Thyroid gland (tissue), 4 donors: ENCODE data around the gene SLC24A3. TPM values are rescaled to one million over a fixed set of nuclear protein-coding genes. Genes with fewer than 3 reads are reported as not detected.

ENCODE experiments used
- DNase-seq, 2 donors: peaks; one replicate each; pipeline ENCODE4 v3.0.0-alpha.2; 2019
- H3K27ac ChIP-seq, 3 donors: fragments of 200-600 bp; sonication (generic); 1 replicate in 2 of 3; 2 replicates in 1 of 3; pipeline ENCODE4 v1.5.1; 2016 to 2019; ENCODE audit warnings: mild to moderate bottlenecking in 1 of 3, moderate library complexity in 1 of 3
- H3K27me3 ChIP-seq: fragments of 200-600 bp; sonication (generic); one replicate; pipeline ENCODE4 v1.5.1; 2019
- H3K36me3 ChIP-seq, 2 donors: fragments of 200-600 bp; sonication (generic); one replicate each; pipeline ENCODE4 v1.5.1; 2016 to 2019
- H3K4me1 ChIP-seq, 2 donors: fragments of 200-600 bp; sonication (generic); one replicate each; pipeline ENCODE4 v1.5.1; 2017 to 2019
- H3K4me3 ChIP-seq, 3 donors: fragments of 200-600 bp; sonication (generic); replicated peaks in 1 of 3; 1 replicate in 2 of 3; 2 replicates in 1 of 3; pipeline ENCODE4 v1.5.1; 2016; ENCODE audit warnings: mild to moderate bottlenecking in 1 of 3
- H3K9me3 ChIP-seq: fragments of 200-600 bp; sonication (generic); one replicate; pipeline ENCODE4 v1.5.1; 2017
- CTCF ChIP-seq, 6 experiments: fragments of 200-600 bp in 3 of 6; fragments of 450-650 bp in 3 of 6; sonication (generic) in 3 of 6; IDR thresholded peaks; one replicate each; pipeline ENCODE4 v1.5.1; 2016 to 2019; ENCODE audit warnings: antibody characterized with exemption in 6 of 6, mild to moderate bottlenecking in 2 of 6, inconsistent platforms in 1 of 6, moderate library complexity in 1 of 6
- POLR2A ChIP-seq, 2 donors: fragments of 450-650 bp; IDR thresholded peaks; one replicate each; pipeline ENCODE4 v1.6.1; 2017; ENCODE audit warnings: antibody characterized with exemption in 2 of 2, mild to moderate bottlenecking in 2 of 2, moderate library complexity in 1 of 2
- WGBS, 2 donors: methylation state at CpG; one replicate each; pipeline ENCODE4 v1.1.5; 2017; 5-methylcytosine and 5-hydroxymethylcytosine counted together
- intact Hi-C: fragments of 100-400 bp; cut with DNase I; formaldehyde crosslinking; loops from one replicate; pipeline ENCODE4 v1.15.1; 2023
- total RNA-seq, 4 donors: library from RNA; depleted of rRNA; stranded (reverse); fragments of >200 nt; gene quantifications; one replicate each; pipeline ENCODE4 v1.2.3, GENCODE V29; 2016

The SLC24A3 gene
- total RNA-seq, 4 donors from 2014 or later = 4.0 to 8.1 (median 6.3) TPM

DNA sequence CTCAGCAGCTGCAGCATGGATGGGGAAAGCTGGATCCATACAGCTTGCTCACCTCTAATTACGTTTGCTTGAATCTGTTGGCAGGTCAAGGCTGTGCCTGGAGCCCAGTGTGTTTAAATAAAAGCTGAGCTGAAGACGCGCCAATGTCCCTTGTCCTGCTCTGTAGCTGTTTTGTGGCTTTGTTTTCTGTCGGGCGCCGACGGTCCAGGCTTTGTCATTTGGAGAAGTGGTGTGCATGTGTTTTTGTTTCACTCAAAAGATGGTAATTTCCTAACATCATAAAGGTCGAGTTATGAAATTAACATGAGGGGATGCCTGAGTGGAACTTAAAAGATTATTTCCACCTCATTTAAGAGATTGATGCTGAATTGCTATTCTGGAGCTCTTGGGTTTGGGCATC lies 107.6 kb downstream of the SLC24A3 start:
- Histone ChIP-seq H3K9me3 (no peaks in the 10 kb centered on the region), H3K27ac (no peak overlapping the region), H3K27me3 (no peaks in the 10 kb centered on the region), H3K36me3 (no peaks in the 10 kb centered on the region), H3K4me3 (no peak overlapping the region), H3K4me1 (no peaks in the 10 kb centered on the region)
- TF ChIP-seq POLR2A (IDR thresholded peaks at IDR 0.05) (no peak), CTCF (IDR thresholded peaks at IDR 0.05) (no peak)
- 86 to 88% methylated on average over 8 of the region's 8 CpGs for WGBS, 2 donors
- DNase-seq = no peak
- intact Hi-C loops = no loop called here

DNA sequence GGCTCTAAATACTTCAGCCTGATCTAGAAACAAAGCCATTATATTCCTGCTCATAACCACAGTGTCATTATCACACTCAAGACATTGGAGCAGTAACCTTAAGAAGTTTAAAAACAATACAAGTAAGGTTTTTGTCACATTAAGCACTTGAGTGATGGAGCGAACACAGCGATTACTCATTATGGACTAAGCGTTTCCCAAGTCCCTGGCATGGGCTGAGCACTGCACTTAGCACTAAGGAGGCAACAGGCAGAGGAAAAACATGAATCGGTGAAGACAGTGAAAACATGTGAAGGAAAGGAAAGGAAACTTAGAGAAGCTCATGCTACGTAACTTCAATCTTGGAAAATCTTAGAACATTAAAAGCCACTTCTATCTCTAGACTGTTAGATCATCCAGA lies 108.7 kb downstream of the SLC24A3 start:
- Histone ChIP-seq H3K9me3 (no peaks in the 10 kb centered on the region), H3K4me3 (no peak overlapping the region), H3K27me3 (no peaks in the 10 kb centered on the region), H3K4me1 (no peaks in the 10 kb centered on the region), H3K27ac (no peak overlapping the region), H3K36me3 (no peaks in the 10 kb centered on the region)
- 82 to 83% methylated on average over 5 of the region's 5 CpGs for WGBS, 2 donors
- intact Hi-C loops = no loop called here
- no peak for DNase-seq
- TF ChIP-seq CTCF (IDR thresholded peaks at IDR 0.05) (no peak), POLR2A (IDR thresholded peaks at IDR 0.05) (no peak)

GRCh38 chr20:19322061-19322985 lies 109.9 kb downstream of the SLC24A3 start:
- H3K27ac ChIP-seq = no peak overlapping the region
- no peak overlapping the region for H3K4me3 ChIP-seq
- WGBS, 2 donors = 93 to 96% methylated on average over 11 to 12 of the region's 12 CpGs
- H3K9me3 ChIP-seq = no peaks in the 10 kb centered on the region
- no peak for TF ChIP-seq POLR2A (IDR thresholded peaks at IDR 0.05)
- no peak for TF ChIP-seq CTCF (IDR thresholded peaks at IDR 0.05)
- DNase-seq = no peak
- no peaks in the 10 kb centered on the region for H3K27me3 ChIP-seq
- H3K36me3 ChIP-seq = no peaks in the 10 kb centered on the region
- intact Hi-C loops = no loop called here
- no peaks in the 10 kb centered on the region for H3K4me1 ChIP-seq

DNA sequence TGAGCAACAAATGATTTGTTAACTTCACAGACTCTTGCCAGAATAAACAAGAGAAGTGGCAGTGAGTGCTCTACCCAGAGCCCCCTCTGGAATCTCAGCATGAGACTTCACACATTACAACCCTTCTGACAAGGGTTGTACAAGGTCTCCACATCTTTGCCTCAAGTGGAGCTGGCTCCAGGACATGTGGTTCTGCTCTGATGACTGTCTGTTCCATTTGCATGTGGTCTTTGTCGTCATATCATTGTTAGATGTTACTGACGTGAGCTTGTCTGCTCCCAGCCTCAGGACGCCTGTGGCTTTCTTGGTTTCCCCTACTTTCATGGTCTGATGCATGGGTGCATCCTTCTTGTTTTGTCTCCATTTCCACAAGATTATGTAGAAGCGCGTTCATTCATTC lies 115.0 kb downstream of the SLC24A3 start:
- Histone ChIP-seq H3K4me1 (peaks cover 0 to 4% of the 10 kb centered on the region in 2 donors), H3K4me3 (no peak overlapping the region), H3K27me3 (no peaks in the 10 kb centered on the region), H3K27ac (no peak overlapping the region), H3K9me3 (no peaks in the 10 kb centered on the region), H3K36me3 (no peaks in the 10 kb centered on the region)
- intact Hi-C loops = no loop called here
- TF ChIP-seq CTCF (IDR thresholded peaks at IDR 0.05) = no peak
- TF ChIP-seq POLR2A (IDR thresholded peaks at IDR 0.05) = no peak
- 77 to 81% methylated on average over 5 of the region's 5 CpGs for WGBS, 2 donors
- no peak for DNase-seq

GRCh38 chr20:19328676-19329075 lies 116.2 kb downstream of the SLC24A3 start:
- no peak for TF ChIP-seq POLR2A (IDR thresholded peaks at IDR 0.05)
- TF ChIP-seq CTCF (IDR thresholded peaks at IDR 0.05) = no peak
- H3K4me3 ChIP-seq = no peak overlapping the region
- no peaks in the 10 kb centered on the region for H3K9me3 ChIP-seq
- WGBS, 2 donors = 89 to 91% methylated on average over 7 of the region's 7 CpGs
- no peak for DNase-seq
- no peak overlapping the region for H3K27ac ChIP-seq
- no peaks in the 10 kb centered on the region for H3K36me3 ChIP-seq
- peaks cover 0 to 6% of the 10 kb centered on the region in 2 donors for H3K4me1 ChIP-seq
- intact Hi-C loops = no loop called here
- no peaks in the 10 kb centered on the region for H3K27me3 ChIP-seq
